ENCODE results near the gene HMGN1. TPM values are rescaled to one million over a fixed set of nuclear protein-coding genes. Genes with fewer than 3 reads are reported as not detected.

Gene HMGN1
- polyA plus RNA-seq, 3 donors: 665 to 708 (median 701) TPM

DNA sequence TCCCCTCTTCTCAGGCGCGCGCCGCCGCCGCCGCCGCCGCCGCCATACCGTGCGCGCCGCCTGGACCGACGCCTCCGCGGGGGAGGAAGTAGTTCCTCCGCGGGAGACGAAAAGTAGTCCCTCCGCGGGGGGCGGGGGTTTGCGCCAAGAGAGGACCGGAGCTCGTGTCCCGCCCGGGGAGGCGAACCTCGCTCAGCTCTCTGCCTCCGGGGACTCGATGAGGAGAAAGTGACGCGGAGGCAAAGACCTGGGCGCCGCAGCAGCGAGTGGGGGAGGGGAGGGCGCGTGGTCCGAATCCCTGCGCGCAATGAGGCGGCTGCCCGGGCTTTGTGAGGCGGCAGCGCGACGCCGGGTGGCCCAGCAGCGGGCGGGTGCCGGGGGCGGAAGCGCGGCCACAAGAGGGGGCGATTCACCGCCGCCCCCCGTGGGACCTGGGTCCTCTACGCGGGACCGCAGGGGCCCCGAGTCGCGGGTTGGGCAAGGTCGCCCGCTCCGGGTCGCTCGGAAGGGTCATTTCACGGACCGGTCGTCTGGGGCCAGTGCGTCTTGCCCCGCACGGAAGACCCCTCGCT is 35.2 kb downstream of the HMGN1 start, which contains the start of gene BRWD1:
TSS of gene BRWD1 (minus strand) at position 62 of the 572 bp plus-strand sequence. CDS start 141 bp downstream, outside the sequence.
- DNase-seq: peak; percentile 86

DNA sequence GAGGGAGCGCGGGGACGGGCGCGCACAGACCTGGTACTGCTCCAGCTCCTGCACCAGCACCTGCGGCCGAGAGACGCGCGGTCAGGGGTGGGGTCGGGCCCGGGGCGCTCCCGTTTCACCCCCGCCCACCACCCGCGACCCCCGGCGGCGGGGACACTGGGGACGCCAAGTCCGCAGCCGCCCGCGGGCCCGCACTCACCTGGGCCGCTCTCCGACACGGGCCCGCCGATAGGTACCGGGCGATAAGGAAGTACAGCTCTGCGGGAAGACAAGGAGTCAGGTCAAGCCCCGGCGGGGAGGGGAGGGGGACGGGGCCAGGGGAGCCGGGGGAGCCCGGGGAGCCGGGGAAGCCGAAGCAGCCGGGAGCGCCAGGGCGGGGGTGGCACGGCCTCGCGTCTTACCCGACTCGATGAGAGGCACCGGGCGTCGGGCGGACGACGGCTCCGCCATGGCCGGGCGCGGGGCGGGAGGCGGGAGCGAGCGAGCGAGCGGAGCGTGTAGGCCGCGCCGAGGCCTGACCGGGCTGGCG is 35.8 kb downstream of the HMGN1 start:
- DNase-seq: no peak

DNA sequence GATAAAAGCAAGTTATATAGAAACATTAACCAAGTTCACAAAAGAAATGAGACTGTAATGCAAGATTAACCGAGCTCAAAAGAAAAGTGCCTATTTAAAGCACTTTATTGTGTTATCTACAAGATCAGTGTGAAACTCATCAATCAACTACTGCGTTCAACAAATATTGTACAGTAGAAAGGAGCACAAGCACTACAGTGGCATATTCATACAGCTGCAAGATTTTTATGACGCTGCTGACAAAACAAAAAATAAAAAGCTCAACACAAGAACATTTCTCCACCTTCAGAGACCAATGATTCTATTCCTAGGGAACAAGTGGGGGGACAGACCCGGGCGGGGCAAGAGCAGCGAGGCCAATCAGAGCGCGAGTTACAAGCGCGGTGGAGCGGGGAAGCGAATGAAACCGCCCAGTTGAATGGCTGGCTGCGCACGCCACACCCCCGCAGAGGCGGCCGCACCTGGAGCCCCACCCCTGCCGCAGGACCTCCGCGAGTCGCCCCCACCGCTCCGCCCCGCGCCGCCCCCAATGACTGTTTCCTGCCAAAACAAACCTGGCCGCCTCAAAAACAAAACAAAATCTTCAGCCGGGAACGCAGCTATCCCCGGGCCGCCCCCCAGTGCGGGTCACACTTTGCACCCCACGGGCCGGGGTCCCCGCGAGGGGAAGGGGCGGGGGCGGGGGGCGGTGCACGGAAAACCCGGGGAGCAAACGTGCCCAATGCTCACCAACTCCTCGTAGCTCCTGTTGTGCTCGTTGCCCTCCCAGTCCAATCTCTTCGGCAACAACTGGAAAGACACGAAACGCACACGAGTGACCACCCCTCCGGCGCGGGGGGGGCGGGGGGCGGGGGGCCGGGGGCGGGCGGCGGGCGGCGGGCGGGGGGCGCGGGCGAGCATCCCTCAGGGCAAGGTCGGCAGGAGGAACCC is 36.5 kb downstream of the HMGN1 start:
- peak; percentile 89 for DNase-seq

DNA sequence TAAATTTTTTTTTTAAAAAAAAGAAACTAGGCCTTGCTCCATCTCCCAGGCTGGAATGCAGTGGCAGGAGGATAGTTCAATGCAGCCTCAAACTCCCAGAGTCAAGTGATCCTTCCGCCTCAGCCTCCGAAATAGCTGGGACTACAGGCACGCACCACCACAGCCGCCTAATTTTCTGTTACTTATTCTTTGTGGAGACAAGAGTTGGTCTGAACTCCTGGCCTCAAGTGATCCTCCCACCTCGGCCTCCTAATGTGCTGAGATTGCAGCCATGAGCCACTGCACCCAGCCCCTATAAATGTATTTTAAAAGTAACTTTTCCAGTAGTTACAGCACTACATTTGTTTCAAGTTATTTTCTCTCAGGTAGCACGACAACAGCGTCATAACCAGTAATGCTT is 37.7 kb downstream of the HMGN1 start:
- no peak for DNase-seq

DNA sequence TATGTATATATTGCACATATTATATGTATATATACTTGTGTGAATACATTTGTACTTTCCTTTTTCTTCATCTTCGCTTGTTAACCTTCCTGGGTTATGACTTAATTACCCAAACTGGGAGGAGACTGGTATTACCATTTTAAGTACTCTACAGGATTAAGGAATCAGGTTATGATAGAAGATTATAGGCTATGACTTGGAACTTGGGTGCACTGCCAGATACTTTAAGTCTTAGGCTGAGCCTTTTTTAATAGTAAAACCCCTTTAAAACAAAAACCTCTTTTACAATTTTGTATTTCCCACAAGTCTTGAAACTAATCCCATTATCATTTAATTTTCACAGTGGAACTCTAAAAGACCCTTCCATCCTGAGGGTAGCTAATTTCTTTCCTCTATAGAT is 41.4 kb downstream of the HMGN1 start:
- no peak for DNase-seq

DNA sequence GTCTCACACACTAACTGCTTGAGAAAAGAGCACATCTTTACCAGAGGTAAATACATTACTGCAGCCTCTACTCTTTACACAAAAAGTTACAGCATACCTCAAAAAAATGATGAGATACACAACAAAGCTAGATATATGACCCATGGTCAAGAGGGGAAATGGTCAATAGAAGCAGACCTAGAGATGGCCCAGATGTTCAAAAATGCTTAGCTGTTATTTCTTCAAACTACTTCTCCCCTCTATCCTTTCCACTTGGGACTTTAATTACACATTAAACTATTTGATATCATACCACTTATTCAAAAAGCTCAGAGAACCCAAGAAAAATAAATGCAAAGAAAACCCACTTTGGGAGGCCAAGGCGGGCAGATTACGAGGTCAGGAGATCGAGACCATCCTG is 48.3 kb downstream of the HMGN1 start:
- no peak for DNase-seq

DNA sequence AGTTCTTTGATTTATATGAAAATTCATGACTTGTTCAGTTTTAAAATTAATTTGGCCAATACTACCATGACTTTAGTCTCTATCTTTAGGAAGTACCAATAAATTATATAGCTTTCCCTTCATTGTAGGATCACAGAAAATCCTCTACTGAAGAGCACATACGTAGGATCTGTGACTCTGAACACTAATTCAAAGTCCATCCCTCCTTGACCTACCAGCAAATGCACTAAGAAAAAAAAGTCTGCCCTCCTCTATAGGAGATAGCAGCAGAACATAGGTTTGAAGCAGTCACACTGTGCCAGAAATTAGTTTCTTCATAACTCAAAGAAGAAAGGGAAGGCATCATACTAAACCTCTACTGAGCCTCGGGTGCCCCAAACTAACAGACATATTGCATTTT is 52.0 kb downstream of the HMGN1 start:
- no peak for DNase-seq

Other genes starting within 250 kb of the HMGN1 start
- gene PSMG1, start 165.6 kb downstream of the HMGN1 start, polyA plus RNA-seq (ENCODE audit: insufficient read length in 3 of 3): 10 to 100 TPM; 41.3 to 46.8 (median 43.1) TPM
- gene BRWD1, start 35.5 kb downstream of the HMGN1 start, polyA plus RNA-seq (ENCODE audit: insufficient read length in 3 of 3): 10 to 100 TPM; 43.0 to 49.0 (median 46.1) TPM
- 1 to 10 TPM; 3.5 to 9.6 (median 5.0) TPM for gene LCA5L, start 96.7 kb upstream of the HMGN1 start, polyA plus RNA-seq (ENCODE audit: insufficient read length in 3 of 3)
- gene SH3BGR, start 102.9 kb upstream of the HMGN1 start, polyA plus RNA-seq (ENCODE audit: insufficient read length in 3 of 3): 1 to 10 TPM; 3.5 to 7.5 (median 4.7) TPM

Data from renal pelvis (tissue), 4 donors.